Fibroblast of upper back skin (primary cell): ENCODE results near the gene ACP4.
A peak's percentile ranks its signal among the peaks of the same experiment; 100 is the strongest.
"Not testable (repeated sequence)": the region's sequence is repeated elsewhere in the genome, so short reads cannot be mapped to it uniquely, and the experiment has no call there.

Experiments used
- DNase-seq: peaks from one replicate; pipeline ENCODE4 v3.0.0-alpha.2; 2013

ACP4 gene

DNA sequence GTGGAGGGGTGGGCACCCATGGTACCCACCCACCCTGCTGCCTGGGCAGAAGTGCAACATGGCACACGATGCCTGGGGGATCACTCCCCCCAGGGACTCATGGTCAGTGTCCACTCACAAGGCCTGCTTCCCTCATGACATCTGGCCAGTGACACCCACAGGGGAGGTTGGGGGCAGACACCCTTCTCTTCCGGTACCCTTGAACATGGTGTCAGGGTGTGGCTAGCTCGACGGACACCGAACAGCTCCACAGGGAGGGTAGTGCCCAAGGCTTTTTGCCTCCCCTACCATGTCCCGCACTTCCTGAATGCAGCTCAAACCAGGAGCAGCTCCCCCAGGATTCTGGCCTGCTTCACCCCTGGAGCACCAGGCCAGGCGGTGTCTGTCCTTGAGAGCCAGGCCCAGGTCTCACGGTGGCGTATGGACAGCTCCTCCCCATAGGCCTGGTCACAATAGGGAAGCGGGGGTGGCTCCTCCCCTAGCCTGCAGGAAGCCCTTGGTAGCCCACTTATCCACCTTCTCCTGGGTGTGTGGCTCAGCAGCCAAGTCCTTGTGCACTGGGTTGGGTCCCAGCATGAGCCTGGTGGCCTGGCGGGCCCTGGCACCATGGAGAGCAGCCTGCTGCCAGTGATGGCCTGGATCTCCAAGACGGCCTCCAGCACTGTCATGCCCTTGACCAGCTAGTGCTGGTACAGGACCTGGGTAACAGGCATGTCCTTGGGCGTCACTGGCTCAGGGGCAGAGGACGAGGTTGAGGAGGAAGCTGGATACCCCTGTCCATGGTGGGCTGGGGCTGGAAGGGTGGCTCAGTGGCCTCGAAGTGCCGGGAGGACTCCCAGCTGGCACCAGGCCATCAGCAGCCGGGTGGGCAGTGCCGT lies 7.8 kb downstream of the ACP4 start:
- DNase-seq = no peak

DNA sequence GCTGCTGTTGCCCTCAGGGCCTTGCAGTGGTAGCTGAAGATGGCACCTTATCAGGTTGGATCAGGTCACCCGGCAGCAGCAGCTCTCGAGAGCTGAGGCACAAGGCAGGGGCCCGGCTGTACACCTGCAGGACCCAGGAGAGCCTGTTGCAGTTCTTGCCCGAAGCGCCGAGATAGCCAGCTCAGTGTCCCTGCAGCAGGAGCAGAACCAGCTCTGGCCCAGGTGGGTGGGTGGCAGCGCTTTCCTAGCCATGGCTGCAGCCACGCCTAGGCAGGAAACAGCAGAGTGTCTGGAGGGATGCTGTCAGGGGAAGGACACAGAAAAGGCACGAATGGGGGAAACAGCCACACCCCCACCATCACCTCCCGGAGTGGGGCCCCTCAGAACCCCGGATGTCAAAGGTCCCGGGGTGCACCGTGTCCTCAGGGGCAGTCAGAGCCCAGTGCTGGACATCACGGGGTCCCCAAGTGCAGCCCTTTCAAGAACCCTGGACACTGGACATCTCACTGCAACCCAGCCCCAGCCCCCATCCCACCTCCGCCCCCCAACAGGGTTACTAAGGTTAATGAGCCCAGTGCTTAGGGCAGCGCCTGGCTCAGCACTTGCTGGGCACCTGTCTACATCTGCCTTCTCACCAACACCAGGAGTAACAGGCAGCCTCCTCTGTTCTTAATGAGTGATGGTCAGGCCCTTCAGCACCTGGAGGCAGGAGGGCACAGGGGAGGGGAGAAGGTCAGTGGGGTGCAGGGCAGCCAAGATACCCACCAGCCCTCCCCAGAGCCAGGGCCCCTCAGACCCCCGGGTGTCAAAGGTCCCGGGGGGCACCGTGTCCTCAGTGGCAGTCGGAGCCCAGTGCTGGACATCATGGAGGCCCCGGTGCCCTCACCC lies 8.7 kb downstream of the ACP4 start:
- no peak for DNase-seq

DNA sequence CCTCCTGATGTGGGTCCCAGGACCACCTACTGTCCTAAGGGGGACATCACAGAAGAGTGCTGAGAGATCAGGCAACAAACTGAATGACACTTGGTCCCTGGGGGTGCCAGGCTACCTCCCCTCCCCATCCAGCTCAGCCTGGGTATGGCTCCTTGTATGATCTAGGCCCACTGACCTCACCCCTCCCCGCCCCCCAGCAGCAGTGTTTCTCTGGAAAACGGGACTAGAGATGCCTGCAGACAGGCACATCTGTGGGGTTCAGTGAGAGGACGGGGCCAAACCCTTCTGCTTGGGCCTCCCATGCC lies 9.3 kb downstream of the ACP4 start:
- DNase-seq = no peak

DNA sequence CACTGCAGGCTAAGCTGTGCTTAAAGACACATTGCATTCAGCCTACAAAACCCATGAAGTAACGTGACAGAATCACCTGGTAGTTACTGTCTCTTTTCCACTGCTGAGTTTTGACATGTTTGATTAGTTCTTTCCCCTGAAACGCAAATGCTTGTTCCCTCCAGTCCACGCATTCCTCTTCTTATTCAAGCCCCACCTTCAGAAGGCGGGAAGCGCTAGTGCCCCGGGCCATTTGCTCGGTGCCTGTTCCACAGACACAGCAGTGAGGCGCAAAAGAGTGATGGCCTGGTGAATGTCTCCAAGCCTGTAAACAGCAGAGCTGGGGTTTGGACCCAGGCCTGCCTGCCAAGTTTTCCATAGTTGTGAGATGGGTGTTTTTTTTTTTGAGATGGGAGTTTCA lies 10.9 kb downstream of the ACP4 start:
- no peak for DNase-seq

DNA sequence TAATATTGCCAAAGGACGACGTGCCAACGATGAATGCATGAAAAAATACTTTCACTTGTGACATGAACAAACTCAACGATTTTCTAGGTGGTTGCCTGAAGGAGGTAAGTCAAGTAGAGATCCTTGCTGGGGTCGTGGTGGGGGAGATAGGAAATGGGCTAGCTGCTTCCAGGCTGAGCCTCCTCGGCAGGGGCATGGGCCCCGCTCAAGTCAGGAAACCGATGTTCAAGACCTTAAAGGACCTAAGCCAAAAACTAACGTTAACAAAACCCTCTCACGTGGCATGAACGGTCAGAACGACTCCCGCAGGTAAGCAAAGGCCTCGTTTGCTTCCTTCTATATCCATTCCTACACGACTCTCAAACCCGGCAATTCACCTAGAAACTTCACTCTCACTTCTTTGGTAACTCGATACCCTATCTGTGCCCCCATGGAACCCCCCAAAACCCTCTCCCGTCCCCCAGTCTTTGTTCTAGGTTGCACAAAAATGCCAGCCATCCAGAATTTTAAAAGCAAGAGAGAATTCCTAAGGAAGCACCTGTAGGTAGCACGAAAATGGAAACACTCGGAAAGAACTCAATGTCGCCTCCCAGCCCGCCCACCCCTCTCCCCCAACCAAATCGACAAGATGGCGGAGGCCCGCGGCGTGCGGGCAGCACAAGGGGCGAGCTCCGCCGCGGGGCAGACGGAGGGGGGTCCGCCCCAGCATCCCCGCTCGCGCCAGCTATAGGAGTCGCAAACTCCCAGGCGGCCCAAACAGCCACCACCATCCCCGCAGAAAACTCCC lies 13.6 kb downstream of the ACP4 start:
- no peak for DNase-seq

DNA sequence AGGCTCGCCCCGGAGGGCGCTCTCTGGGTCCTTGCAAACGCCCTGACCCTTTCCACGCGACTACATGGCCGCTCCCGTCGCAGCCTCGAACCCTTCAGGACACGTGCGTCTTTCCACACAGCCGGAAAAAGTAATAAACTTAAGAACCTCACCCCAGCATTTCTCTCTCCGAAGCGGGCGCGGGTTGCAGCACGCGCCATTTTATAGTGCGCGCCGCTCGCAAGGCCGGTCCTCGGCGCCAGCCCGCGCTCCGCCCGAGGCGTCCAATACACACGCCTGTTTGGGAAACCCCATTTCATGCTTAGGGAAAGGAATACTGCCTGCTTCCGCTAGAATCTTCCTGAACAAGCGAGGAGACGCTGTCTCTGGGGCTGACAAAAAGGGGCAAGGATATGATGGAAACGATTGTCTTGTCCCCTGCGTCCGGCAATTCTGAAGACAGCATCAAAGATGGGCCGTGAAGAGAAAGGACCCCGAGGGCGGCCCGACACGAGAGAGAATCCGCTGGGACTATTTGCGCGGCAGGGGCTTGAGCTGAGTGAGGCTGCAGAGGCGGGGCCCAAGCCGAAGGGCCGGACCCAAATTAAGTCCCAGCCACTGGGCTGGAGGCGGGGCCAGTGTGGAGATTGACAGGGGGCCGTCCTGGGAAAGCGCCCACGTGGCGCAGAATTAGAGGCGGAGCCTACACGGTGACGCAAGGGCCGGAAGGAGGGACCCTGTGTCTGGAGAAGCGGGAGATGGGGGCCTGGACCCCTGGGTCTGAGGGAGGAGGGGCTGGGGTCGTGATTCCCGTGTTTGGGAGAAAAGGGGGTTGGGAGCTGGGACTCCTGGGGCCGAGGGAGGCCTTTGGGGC lies 14.4 kb downstream of the ACP4 start:
- peak; percentile 99 for DNase-seq

DNA sequence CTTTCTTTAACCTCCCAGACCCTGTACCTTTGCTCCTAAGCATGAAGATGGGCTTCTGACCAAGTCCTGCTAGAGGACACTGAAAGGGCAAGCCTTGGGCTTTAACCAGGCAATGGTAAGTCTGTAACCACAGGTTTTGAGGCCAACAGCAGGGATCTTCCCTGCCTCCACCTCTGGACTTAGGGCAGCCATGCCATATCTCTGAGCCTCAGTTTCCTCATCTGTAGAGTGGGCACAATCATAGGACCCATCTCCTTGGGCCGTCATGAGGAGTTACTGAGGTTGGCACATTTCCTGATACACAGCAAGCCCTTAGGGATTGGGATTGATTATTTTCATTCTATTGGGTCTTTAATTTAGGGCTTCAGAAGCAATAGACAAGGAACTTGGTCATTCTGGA lies 18.6 kb downstream of the ACP4 start:
- no peak for DNase-seq

DNA sequence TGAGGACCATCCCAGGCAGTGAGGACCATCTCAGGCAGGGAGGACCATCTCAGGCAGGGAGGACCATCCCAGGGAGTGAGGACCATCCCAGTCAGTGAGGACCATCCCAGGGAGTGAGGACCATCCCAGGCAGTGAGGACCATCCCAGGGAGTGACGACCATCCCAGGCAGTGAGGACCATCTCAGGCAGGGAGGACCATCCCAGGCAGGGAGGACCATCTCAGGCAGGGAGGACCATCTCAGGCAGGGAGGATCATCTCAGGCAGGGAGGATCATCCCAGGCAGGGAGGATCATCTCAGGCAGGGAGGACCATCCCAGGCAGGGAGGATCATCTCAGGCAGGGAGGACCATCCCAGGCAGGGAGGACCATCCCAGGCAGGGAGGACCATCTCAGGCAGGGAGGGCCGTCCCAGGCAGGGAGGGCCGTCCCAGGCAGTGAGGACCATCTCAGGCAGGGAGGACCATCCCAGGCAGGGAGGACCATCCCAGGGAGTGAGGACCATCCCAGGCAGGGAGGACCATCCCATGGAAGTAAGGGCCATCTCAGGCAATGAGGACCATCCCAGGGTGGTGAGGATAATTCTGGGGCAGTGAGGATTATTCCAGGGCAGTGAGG lies 21.5 kb downstream of the ACP4 start:
- not testable (repeated sequence) for DNase-seq

DNA sequence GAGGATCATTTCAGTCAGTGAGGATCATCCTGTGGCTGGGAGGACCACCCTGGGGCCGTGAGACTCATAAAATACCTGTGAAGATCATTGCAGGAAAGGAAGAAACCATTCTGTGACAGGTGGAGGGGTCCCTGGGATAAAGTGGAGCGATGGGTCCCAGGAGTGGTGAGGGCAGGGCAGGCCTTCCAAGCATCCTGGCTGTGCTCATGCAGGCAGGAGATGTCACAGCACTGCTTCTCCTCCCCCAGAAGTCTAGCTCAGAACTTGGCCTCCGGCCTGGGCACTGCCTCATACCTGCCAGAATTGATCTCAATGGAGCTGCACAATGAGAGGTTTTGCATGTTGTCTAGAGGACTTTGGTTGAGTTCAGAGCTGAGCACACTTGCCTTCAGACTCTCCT lies 22.3 kb downstream of the ACP4 start:
- DNase-seq = no peak

DNA sequence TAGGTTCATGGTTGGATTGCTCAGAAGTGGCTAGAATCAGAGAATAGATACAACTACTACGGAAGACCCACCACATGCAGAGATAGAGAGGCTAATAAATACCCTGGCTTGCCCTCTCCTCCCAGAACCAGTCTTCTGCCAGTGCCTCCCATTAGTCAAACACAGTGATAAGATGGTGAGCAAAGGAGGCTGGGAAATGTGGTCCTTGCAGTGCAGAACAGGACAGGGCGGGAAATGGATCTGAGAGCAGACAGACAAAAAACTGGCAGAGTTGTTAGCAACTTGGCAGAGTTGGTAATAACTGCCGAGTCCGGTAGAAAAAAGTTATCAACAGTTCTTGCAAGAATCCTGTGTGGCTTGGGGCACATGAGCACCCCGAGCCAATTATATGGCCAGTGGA lies 24.7 kb downstream of the ACP4 start:
- no peak for DNase-seq

DNA sequence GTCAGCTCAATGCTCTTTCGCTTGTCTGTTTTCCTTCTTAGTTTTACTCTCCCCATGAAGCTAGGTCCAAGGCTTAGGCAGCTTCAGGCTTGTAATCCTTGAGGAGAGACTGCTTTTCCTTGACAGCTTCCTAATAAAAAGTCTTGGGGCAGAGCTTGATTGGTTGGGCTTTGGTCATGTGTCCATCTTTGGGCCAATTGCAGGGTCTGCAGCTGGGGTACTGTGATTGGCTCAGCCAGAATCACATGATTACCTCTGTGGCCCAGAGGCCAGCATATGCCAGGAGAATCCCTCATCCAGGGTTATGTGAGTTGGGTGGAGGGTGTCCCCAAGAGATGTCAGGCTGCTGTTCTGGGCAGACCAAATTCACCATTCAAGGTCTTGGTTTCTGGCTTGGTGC lies 25.2 kb downstream of the ACP4 start:
- DNase-seq = no peak

DNA sequence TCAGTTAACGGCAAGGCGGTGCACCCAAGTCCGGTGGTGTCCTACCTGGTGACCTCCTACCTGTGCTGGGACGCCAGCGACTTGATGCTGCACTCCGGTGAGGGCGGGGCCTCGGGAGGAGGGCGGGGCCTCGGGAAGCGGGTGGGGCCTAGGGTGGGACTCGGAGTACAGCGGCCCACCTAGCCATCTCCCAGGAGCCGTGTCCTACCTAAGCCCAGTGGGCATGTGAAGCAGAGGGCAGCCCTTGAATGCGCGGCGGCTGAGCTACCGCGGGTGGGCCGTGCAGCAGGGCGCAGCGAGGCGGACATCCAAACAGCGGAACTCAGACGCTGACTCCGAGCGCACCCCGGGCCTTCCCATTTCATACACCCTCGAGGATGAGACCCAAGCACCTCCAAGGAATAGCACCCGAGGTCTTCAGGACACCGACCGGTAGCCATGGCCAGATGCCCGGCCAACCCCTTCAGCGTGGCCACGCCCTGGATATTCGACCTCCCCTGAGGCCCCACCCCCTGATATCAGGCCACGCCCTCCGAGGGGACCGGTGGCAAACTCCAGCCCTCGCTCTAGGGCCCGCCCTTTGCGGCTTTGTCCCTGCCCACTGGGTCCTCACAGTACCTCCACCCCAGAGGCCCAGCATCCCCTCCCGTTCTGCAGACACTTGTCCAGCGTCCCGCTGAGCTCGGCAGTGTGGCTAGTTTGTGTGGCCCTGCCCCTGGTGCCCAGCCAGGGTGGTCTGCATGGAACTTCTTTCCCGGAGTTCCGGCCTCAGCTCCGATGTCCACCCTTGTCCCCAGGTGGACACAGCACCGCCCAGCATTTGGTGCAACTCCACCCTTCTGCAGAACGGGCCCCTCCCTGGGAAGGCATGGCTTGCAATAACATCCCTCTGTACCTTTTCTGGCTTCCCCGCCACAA lies 28.0 kb downstream of the ACP4 start:
- DNase-seq = no peak

DNA sequence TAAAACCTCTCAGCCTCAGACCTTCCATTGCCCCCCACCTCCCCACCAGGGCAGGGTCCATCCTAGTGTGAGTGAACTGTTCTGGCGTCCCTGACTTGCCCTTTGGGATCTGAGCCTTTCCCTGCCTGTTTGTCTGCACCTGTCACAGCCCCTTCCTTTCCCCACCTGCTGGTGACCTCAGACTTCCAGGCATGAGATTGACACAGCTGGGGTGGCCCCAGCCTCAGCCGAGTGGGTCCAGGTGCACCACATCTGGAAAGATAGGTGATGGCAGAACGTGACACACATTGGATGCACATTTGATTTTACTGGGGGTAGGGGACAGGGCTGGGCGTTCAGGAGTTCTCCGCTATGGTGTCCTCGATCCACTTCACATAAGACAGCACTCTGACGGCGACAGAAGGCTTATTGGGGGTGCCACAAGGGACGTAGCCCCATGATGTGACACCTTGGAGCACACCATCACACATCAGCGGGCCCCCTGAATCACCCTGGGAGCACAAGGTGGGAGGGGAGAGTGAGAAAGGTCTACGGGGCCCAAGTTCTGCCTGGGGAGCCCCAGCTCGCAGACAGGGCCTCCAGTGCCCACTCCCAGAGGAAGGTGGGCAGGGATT lies 28.8 kb downstream of the ACP4 start:
- no peak for DNase-seq

DNA sequence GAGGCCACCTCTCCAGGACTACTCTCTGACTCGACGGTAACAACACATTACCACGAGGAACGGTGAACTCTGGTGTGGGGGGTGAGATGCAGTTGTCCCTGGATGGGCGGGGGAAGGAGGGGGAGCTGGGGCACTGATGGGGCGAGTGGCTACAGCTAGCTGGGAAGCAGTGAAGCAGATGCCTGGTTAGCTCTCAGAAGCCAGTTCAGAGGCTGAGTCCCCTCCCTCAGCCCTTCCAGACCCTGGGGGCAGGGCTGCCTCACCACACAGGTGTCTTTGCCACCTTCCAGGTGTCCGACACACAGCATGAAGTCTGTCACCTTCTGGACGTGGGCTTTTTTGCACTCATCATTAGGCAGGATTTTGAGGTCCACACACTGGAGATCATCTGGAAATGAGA lies 29.4 kb downstream of the ACP4 start:
- DNase-seq = no peak

DNA sequence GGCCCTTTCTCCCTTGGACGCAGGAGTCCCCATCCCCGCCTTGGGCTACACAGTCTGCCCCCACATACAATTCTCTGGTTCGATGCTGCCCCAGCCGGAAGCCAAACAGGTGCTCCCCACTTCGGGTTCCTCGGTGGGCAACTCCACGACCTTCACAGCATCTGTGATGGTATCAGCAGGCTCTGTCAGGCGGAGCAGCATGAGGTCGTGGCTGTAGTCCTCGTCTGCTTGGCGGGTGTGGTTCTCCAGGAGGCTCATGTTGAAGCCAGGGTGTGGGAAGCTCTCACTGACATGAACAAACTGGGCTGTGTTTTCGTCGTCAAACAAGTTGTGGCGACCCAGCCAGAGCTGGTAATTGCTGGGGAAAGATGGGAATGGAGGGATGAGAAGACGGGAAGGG lies 29.9 kb downstream of the ACP4 start:
- DNase-seq = no peak

DNA sequence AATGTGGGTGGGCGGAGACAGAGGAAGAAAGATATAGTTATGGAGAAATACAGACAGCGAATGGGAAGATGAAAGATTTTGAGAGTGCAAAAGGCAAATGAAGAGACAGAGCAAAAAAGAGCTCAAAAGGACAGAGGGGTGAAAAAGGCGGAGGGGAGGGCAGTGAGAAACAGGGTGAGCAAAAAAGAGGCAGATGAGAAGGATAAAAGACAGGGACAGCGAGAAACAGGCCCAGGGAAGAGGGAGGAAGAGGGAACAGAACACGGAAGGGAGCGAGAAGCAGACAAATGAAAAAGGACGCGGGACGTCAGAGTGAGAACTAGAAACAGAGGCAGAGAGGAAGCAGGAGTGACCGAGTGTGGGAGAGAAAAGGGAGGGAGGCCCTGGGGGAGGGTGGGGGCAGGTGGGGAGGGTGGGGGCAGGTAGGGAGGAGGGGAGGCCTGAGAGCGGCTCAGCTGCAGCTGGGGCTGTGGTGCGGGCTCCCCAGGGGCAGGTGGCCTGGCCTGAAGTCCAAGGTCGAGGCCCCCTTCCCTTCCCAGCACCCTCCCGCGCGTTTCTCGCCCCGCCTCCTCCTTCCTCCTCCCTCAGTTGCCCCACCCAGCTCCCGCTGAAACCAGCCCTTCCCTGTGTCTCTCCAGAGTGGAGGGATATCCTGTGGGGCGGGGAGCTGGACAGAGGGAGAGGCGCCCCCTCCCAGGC lies 30.5 kb downstream of the ACP4 start:
- DNase-seq = no peak

DNA sequence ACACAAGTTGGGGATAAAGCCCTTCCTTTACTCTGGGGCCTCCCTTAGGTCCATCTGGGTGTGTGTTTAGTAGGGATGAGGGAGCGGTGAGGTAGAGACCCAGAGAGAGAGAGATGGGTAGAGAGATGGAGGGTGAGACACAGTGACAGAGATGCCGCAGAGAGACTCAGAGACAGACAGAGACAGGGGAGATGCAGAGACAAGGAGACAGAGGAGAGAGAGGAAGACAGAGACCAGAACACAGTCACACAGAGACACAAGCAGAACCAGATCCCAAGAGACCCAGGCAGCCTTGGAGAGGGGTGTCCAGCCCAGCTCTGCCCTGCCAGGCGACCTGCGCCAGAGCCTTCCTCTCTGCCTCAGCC lies 31.0 kb downstream of the ACP4 start:
- no peak for DNase-seq

DNA sequence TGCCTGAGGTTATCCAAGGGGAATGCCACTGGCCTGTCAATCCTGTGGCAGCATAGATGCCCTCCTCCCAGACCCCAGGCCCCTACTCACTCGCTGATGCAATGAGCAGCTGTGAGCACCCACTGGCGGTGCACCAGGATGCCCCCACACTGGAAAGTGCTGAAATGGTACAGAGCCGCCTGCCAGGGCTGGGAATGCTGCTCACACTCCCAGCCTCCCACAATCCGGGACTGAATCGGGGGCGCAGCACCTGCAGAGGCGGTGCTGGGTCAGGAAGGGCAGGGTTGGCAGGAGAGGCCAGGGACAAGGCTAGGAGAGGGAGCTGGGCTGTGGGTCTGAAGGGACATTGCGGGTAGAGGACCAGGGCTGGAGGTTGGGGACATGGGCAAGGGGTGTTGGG lies 31.4 kb downstream of the ACP4 start:
- DNase-seq = no peak

DNA sequence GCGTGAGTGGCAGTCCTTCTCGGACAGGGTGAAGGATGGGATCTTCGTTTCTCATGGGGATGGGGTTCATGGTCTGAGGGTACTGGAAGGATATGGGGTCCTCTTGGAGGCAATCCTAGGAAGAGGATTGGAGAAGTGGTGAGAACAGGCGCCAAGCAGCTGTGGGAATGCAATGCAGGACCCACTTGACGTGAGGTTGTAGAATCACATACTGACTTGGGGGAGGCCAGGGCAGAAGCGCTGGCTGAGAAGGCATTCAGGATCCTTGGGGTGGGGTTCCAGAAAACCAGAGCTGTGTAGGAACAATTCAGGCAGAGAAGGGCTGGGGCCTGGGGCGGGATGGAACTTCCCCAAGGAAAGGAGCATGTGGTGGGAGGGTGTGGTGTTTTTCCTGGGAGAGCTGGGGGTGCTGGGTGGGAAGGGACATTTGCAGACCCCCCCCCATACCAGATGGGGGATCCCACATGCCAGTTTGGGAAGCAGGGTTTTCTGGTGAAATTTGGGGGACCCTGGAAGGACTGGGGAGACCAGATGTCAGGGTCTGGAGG lies 32.5 kb downstream of the ACP4 start:
- DNase-seq = no peak
